Measurements from ENCODE around the gene CASKIN1.

- TF ChIP-seq CTCF (IDR thresholded peaks at IDR 0.05) (no peak), POLR2A (IDR thresholded peaks at IDR 0.05) (no peak), POLR2AphosphoS5 (IDR thresholded peaks at IDR 0.05) (no peak), EP300 (IDR thresholded peaks at IDR 0.05) (no peak)
Observed at GRCh38 chr16:2204416-2205103, 8.2 kb upstream of the CASKIN1 start.
